A673 (cell line): ENCODE measurements around the gene ABRACL. TPM values are rescaled to one million over a fixed set of nuclear protein-coding genes. Genes with fewer than 3 reads are reported as not detected.

Experiments used
- BruUV-seq: library from RNA; stranded (reverse); fragments of 400-500 nt; replicated peaks from 2 replicates; lab custom pipeline; 2021; lab: Mats Ljungman, UMichigan
- CTCF ChIA-PET: fragments of 300-600 bp; sonication (Branson Sonifier 250); formaldehyde crosslinking; loops from one replicate; lab custom pipeline; 2022; ENCODE audit warnings: antibody characterized with exemption; lab: Charles Lee
- POLR2A ChIA-PET: fragments of 300-600 bp; sonication (Branson Sonifier 250); formaldehyde crosslinking; loops from one replicate; lab custom pipeline; 2022; ENCODE audit warnings: antibody characterized with exemption; ENCODE audit not compliant: low non-redundant PET; lab: Charles Lee
- DNase-seq: peaks from one replicate; pipeline ENCODE4 v3.0.0-alpha.2; 2015; ENCODE audit warnings: low spot score
- H3K27ac ChIP-seq: fragments of 200-600 bp; sonication (generic); 2 replicates; pipeline ENCODE4 v1.5.1; 2016; ENCODE audit warnings: mixed run types, low read depth, mild to moderate bottlenecking, mixed read lengths, antibody characterized with exemption, low read length; ENCODE audit not compliant: poor library complexity, severe bottlenecking
- H3K27me3 ChIP-seq: fragments of 200-600 bp; sonication (generic); replicated peaks from 2 replicates; pipeline ENCODE4 v1.6.1; 2017; ENCODE audit warnings: mixed run types, low read depth, mild to moderate bottlenecking, mixed read lengths, antibody characterized with exemption, low read length; ENCODE audit not compliant: insufficient read depth, poor library complexity
- H3K36me3 ChIP-seq: fragments of 200-600 bp; sonication (generic); 2 replicates; pipeline ENCODE4 v1.6.1; 2016; ENCODE audit warnings: mixed run types, mild to moderate bottlenecking, mixed read lengths, antibody characterized with exemption, low read length; ENCODE audit not compliant: insufficient read depth, poor library complexity, severe bottlenecking
- H3K4me1 ChIP-seq: fragments of 200-600 bp; sonication (generic); 2 replicates; pipeline ENCODE4 v1.6.1; 2017; ENCODE audit warnings: mixed run types, mild to moderate bottlenecking, mixed read lengths, antibody characterized with exemption, low read length; ENCODE audit not compliant: insufficient read depth, poor library complexity, severe bottlenecking
- H3K4me3 ChIP-seq: fragments of 200-600 bp; sonication (generic); 2 replicates; pipeline ENCODE4 v1.5.1; 2016; ENCODE audit warnings: low read depth, mixed run types, mild to moderate bottlenecking, mixed read lengths, low read length; ENCODE audit not compliant: poor library complexity, severe bottlenecking
- H3K9me3 ChIP-seq: fragments of 200-600 bp; sonication (generic); 2 replicates; pipeline ENCODE4 v1.6.1; 2016; ENCODE audit warnings: mixed run types, low read depth, mild to moderate bottlenecking, mixed read lengths, antibody characterized with exemption, low read length; ENCODE audit not compliant: poor library complexity, severe bottlenecking
- EZH2 ChIP-seq: fragments of 200-600 bp; sonication (generic); IDR thresholded peaks from 2 replicates; pipeline ENCODE4 v1.6.1; 2017; ENCODE audit warnings: borderline replicate concordance, low read depth, mild to moderate bottlenecking, mixed read lengths, antibody characterized with exemption, low read length; ENCODE audit not compliant: poor library complexity, severe bottlenecking
- intact Hi-C: fragments of 100-400 bp; cut with micrococcal nuclease; formaldehyde crosslinking; loops from one replicate; pipeline ENCODE4 v1.10.0; 2022; ENCODE audit not compliant: unreplicated experiment
- total RNA-seq: library from RNA; stranded (reverse); gene quantifications from 2 replicates; pipeline ENCODE4 v1.2.3, GENCODE V29; 2021
- TF ChIP-seq, protein P1 (sequence below): fragments of 300-800, 200-600 bp; sonication (generic); conservative IDR thresholded peaks from 2 replicates; pipeline ENCODE4 v1.5.1; 2017; ENCODE audit warnings: low read depth, mild to moderate bottlenecking, antibody characterized with exemption, low read length, moderate library complexity, mixed read lengths

Gene ABRACL
- total RNA-seq, 1 experiment from 2014 or later, result 98.5 TPM

DNA sequence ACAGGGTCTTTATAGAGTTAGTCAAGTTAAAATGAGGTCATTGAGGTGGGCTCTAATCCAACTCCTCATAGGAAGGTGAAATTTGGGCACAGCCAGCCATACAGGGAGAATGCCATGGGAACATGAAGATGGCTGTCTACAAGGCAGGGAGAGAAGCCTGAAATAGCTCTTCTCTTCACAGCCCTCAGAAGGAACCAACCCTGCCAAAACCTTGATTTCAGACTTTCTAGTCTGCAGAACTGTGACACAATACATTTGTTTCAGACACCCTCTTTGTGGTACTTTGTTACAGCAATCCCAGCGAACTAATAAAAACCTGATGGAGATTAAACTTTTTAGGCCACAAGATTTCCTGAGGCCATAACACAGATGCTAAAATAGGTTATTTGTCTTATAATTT lies 63.3 kb downstream of the ABRACL start:
- TF ChIP-seq EZH2, result no peak
- TF ChIP-seq, protein P1, sequence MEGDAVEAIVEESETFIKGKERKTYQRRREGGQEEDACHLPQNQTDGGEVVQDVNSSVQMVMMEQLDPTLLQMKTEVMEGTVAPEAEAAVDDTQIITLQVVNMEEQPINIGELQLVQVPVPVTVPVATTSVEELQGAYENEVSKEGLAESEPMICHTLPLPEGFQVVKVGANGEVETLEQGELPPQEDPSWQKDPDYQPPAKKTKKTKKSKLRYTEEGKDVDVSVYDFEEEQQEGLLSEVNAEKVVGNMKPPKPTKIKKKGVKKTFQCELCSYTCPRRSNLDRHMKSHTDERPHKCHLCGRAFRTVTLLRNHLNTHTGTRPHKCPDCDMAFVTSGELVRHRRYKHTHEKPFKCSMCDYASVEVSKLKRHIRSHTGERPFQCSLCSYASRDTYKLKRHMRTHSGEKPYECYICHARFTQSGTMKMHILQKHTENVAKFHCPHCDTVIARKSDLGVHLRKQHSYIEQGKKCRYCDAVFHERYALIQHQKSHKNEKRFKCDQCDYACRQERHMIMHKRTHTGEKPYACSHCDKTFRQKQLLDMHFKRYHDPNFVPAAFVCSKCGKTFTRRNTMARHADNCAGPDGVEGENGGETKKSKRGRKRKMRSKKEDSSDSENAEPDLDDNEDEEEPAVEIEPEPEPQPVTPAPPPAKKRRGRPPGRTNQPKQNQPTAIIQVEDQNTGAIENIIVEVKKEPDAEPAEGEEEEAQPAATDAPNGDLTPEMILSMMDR, result no peak

More for the DNA sequence above, 63.3 kb downstream of the ABRACL start:
- no peaks in the 10 kb centered on the region for H3K9me3 ChIP-seq
- intact Hi-C loops, result no loop called here
- DNase-seq, result no peak
- no peaks in the 10 kb centered on the region for H3K27me3 ChIP-seq
- ChIA-PET POLR2A (no interaction called here), CTCF (no interaction called here)
- no peak overlapping the region for H3K4me3 ChIP-seq
- H3K36me3 ChIP-seq, result no peaks in the 10 kb centered on the region
- H3K4me1 ChIP-seq, result no peaks in the 10 kb centered on the region
- no peak overlapping the region for H3K27ac ChIP-seq
- BruUV-seq, result no TSS peak

Other genes with a start within 250 kb of the ABRACL start
- gene ECT2L, start 232.7 kb upstream of the ABRACL start, total RNA-seq, result not detected in 2 replicates
- gene REPS1, start 40.5 kb upstream of the ABRACL start, total RNA-seq, result 63.4 and 64.9 TPM in 2 replicates
- 14.3 and 15.3 TPM in 2 replicates for gene HECA, start 106.3 kb downstream of the ABRACL start, total RNA-seq